Heart left ventricle (tissue), 16 donors: ENCODE measurements around the gene RALGPS1. TPM values are rescaled to one million over a fixed set of nuclear protein-coding genes. Genes with fewer than 3 reads are reported as not detected.

Experiments used
- ATAC-seq, 4 donors: fragments of 200-7000 bp; cut with Tn5 transposase; one replicate each; pipeline ENCODE4 v1.9.1; 2020 to 2022; ENCODE audit warnings: moderate library complexity in 4 of 4, mild to moderate bottlenecking in 3 of 4, moderate number of reproducible peaks in 1 of 4
- DNase-seq, 5 donors: peaks; one replicate each; pipeline ENCODE4 v3.0.0-alpha.2; 2020
- H3K27ac ChIP-seq, 12 donors: fragments of 200-600 bp; sonication (generic) in 4 of 12; one replicate each; pipeline versions ENCODE4 v1.5.0 to v1.8.0; 2016 to 2022; ENCODE audit warnings: mild to moderate bottlenecking in 2 of 12
- H3K27me3 ChIP-seq, 9 donors: fragments of 200-600 bp; sonication (generic) in 2 of 9; one replicate each; pipeline versions ENCODE4 v1.5.1 to v1.8.0; 2016 to 2022; ENCODE audit warnings: mild to moderate bottlenecking in 3 of 9
- H3K36me3 ChIP-seq, 9 donors: fragments of 200-600 bp; sonication (generic) in 2 of 9; one replicate each; pipeline versions ENCODE4 v1.5.0 to v1.8.0; 2018 to 2022; ENCODE audit warnings: mild to moderate bottlenecking in 2 of 9
- H3K4me1 ChIP-seq, 12 donors: fragments of 200-600 bp; sonication (generic) in 4 of 12; one replicate each; pipeline versions ENCODE4 v1.5.0 to v1.8.0; 2016 to 2022; ENCODE audit warnings: mild to moderate bottlenecking in 3 of 12
- H3K4me3 ChIP-seq, 12 donors: fragments of 200-600 bp; sonication (generic) in 4 of 12; one replicate each; pipeline versions ENCODE4 v1.5.0 to v1.8.0; 2017 to 2022; ENCODE audit warnings: mild to moderate bottlenecking in 9 of 12, moderate library complexity in 4 of 12
- H3K9me3 ChIP-seq, 12 donors: fragments of 200-600 bp; sonication (generic) in 4 of 12; one replicate each; pipeline versions ENCODE4 v1.5.0 to v1.8.0; 2016 to 2022; ENCODE audit warnings: mild to moderate bottlenecking in 1 of 12
- POLR2A ChIP-seq, 2 donors: fragments of 450-650 bp; IDR thresholded peaks; one replicate each; pipeline ENCODE4 v1.6.1; 2017; ENCODE audit warnings: antibody characterized with exemption in 2 of 2, mild to moderate bottlenecking in 2 of 2, moderate library complexity in 2 of 2
- WGBS, 4 donors: extraction: QIAGEN DNeasy Blood & Tissue Kit in 2 of 4; methylation state at CpG; one replicate each; pipeline versions ENCODE4 v1.1.5 to v1.1.7; 2013 to 2018; 5-methylcytosine and 5-hydroxymethylcytosine counted together
- intact Hi-C, 10 donors: fragments of 100-400 bp; cut with DNase I; formaldehyde crosslinking; loops; one replicate each; pipeline versions ENCODE4 v1.11.1 to v1.14.2; 2022
- polyA plus RNA-seq, 2 donors: library from polyadenylated mRNA; stranded (reverse); fragments of 200-250 nt; gene quantifications; one replicate each; pipeline ENCODE4 v1.2.3, GENCODE V29; 2013
- total RNA-seq, 9 donors: library from RNA; depleted of rRNA in 2 of 9; stranded (reverse); fragments of >200 nt in 2 of 9; fragmentation: NEBNext Ultra II Directional in 3 of 9; extraction: Animal tissue kit (Norgen Biotek cat#: 25700) in 3 of 9; gene quantifications; one replicate each; pipeline versions ENCODE4 v1.1.0 to v1.2.4, GENCODE V29; 2016 to 2023
- TF ChIP-seq, protein P1 (sequence below), 12 donors: fragments of 200-600 bp; sonication (generic) in 4 of 12; IDR thresholded peaks; one replicate each; pipeline versions ENCODE4 v1.5.0 to v1.8.0; 2018 to 2022; ENCODE audit warnings: antibody characterized with exemption in 12 of 12, mild to moderate bottlenecking in 5 of 12
- donor health status: ischemic (EF 13 %, LVEDD 7.1; RV severe dilation, severe dysfunction).
- donor health status: healthy with polysubstance abuse.
- donor health status: DM: no; HTN: yes; CAD: no.
- donor health status: DM: no; HTN: no; CAD: no.
- donor health status: ischemic (EF 25% LVEDD 6.9; RV normal size, moderate dysfunction).
- donor health status: ischemic (EF 25% LVEDD 5.7; RV mildly dilated, moderate dysfunction).
- donor health status: healthy.
- donor health status: DM: yes; HTN: yes; CAD: no.
- donor health status: ischemic (EF 35%, LVEDD 5.7; RV mildly dilated, moderate dysfunction).
- donor health status: nonischemic (EF 11% LVEDD 7.7; RV severe dilation, severe dysfunction).
- donor health status: DM: yes; HTN: yes; CAD: no.
- donor health status: PGD.
- donor health status: ischemic (EF 29% LVEDD 5.4; RV normal size, mild dysfunction).
- donor health status: nonischemic (EF 23%, LVEDD 6.1; RV moderate dilation, normal function).

Gene RALGPS1
- total and polyA plus RNA-seq, 11 donors = 8.0 to 21.8 (median 14.4) TPM

DNA sequence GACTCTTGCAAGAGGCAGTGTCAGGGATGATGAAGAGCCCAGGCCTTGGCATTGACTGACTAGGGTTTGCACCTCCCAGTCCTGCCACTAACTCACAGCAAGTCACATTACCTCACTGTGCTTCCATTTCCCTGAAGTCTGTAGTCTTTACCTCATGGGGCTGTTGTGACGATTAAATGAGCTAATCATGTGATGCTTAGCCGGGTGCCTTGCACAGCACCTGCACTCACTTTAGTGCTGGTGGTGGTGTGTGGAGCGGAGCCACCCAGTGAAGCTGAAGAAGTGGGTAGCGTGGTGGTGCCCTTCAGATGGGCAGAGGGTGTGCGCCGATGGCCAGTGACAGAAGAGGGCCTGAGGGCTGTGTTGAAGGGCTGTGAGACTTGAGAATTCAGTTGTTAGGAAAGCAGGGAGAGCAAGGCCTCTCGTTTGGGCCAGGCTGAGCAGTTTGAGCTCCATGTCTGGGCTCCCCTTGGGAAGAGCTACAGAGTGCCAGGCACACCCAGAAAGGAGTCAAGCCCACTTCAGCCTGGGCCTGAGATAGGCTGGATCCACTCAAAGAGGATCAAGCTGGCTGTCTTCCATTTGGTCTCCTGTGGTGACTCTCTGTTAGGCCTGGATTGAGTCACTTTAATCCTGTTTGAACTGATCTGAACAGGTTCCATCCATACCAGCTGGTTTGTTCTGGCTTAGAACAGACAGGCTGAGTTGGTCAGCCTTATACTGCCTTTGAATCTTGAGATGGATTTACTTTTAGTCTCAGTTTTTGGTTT lies 42.5 kb downstream of the RALGPS1 start:
- H3K36me3 ChIP-seq = no peaks in the 10 kb centered on the region
- peak overlapping the region; percentile 63 to 92 (median 84) for H3K27ac ChIP-seq
- no peaks in the 10 kb centered on the region for H3K27me3 ChIP-seq
- WGBS, 4 donors = 72 to 84% (median 72%) methylated on average over 7 of the region's 7 CpGs
- ATAC-seq (peak; percentile 58 to 67 (median 60)), DNase-seq (peak in 2 of 5 donors; percentile 35 to 45)
- H3K4me1 ChIP-seq = peaks cover 0 to 56% (median 25%) of the 10 kb centered on the region in 12 donors
- H3K9me3 ChIP-seq = no peaks in the 10 kb centered on the region
- no peak for TF ChIP-seq POLR2A (IDR thresholded peaks at IDR 0.05)
- TF ChIP-seq, protein P1, sequence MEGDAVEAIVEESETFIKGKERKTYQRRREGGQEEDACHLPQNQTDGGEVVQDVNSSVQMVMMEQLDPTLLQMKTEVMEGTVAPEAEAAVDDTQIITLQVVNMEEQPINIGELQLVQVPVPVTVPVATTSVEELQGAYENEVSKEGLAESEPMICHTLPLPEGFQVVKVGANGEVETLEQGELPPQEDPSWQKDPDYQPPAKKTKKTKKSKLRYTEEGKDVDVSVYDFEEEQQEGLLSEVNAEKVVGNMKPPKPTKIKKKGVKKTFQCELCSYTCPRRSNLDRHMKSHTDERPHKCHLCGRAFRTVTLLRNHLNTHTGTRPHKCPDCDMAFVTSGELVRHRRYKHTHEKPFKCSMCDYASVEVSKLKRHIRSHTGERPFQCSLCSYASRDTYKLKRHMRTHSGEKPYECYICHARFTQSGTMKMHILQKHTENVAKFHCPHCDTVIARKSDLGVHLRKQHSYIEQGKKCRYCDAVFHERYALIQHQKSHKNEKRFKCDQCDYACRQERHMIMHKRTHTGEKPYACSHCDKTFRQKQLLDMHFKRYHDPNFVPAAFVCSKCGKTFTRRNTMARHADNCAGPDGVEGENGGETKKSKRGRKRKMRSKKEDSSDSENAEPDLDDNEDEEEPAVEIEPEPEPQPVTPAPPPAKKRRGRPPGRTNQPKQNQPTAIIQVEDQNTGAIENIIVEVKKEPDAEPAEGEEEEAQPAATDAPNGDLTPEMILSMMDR (IDR thresholded peaks at IDR 0.05) = no peak
- intact Hi-C loops = loop anchor here in 1 of 10 donors (5.0 kb wide), 1 partner anchor 230 kb away; no protein-coding TSS in a partner anchor
- H3K4me3 ChIP-seq = no peak overlapping the region

DNA sequence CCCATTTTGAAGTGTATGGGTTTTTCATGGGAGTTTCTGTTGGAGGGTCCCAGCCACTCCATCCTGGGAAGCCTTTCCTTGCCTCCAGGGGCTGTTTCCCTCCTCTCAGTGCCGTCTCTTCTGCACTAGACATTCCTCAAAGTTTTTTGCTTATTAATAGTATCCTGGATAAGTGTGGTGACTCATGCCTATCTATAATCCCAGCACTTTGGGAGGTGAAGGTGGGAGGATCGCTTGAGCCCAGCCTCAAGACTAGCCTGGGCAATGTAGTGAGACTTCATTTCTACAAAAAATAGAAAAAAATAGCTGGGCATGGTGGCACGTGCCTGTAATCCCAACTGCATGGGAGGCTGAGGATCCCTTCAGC lies 43.1 kb downstream of the RALGPS1 start:
- ATAC-seq (peak; percentile 80 to 90 (median 86)), DNase-seq (peak in 1 of 5 donors; percentile 40)
- 36 to 49% (median 44%) methylated on average over 3 of the region's 3 CpGs for WGBS, 4 donors
- peaks cover 0 to 4% (median 0%) of the 10 kb centered on the region in 9 donors for H3K36me3 ChIP-seq
- intact Hi-C loops = loop anchor here in 1 of 10 donors (5.0 kb wide), 1 partner anchor 230 kb away; no protein-coding TSS in a partner anchor
- peaks cover 0 to 58% (median 27%) of the 10 kb centered on the region in 12 donors for H3K4me1 ChIP-seq
- no peaks in the 10 kb centered on the region for H3K9me3 ChIP-seq
- peak overlapping the region; percentile 63 to 92 (median 84) for H3K27ac ChIP-seq
- TF ChIP-seq, protein P1 (IDR thresholded peaks at IDR 0.05) = no peak
- TF ChIP-seq POLR2A (IDR thresholded peaks at IDR 0.05) = peak in 1 of 2 donors; percentile 47
- H3K27me3 ChIP-seq = no peaks in the 10 kb centered on the region
- H3K4me3 ChIP-seq = no peak overlapping the region

GRCh38 chr9:126959336-126959735 lies 44.8 kb downstream of the RALGPS1 start:
- H3K27me3 ChIP-seq = no peaks in the 10 kb centered on the region
- WGBS, 4 donors = 85 to 93% (median 85%) methylated on average over 3 of the region's 3 CpGs
- intact Hi-C loops = loop anchor here in 1 of 10 donors (5.0 kb wide), 1 partner anchor 228 kb away; no protein-coding TSS in a partner anchor
- ATAC-seq (no peak), DNase-seq (no peak)
- TF ChIP-seq, protein P1 (IDR thresholded peaks at IDR 0.05) = no peak
- TF ChIP-seq POLR2A (IDR thresholded peaks at IDR 0.05) = no peak
- no peak overlapping the region for H3K4me3 ChIP-seq
- peak overlapping the region in 11 of 12 donors; percentile 20 to 92 (median 85) for H3K27ac ChIP-seq
- H3K36me3 ChIP-seq = peaks cover 0 to 9% (median 0%) of the 10 kb centered on the region in 9 donors
- no peaks in the 10 kb centered on the region for H3K9me3 ChIP-seq
- peaks cover 0 to 63% (median 26%) of the 10 kb centered on the region in 12 donors for H3K4me1 ChIP-seq

DNA sequence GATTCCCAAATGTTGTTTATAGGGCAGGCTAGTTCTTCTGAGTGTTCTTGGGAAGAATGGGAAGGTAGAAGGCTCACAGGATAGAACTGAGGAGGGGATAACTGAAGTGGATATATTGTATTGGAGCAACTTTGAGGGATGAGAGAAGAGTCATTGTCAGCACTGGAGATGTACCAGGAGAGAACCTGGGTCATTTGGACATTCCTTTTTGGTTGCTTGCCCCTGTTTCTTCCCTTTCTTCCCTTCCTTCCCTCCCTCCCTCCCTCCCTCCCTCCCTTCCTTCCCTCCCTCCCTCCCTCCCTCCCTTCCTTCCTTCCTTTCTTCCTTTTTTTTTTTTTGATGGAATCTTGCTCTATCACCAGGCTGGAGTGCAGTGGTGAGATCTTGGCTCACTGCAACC lies 45.3 kb downstream of the RALGPS1 start:
- peaks cover 0 to 69% (median 28%) of the 10 kb centered on the region in 12 donors for H3K4me1 ChIP-seq
- TF ChIP-seq POLR2A (IDR thresholded peaks at IDR 0.05) = no peak
- TF ChIP-seq, protein P1 (IDR thresholded peaks at IDR 0.05) = no peak

More for the DNA sequence above, 45.3 kb downstream of the RALGPS1 start:
- Histone ChIP-seq H3K27me3 (no peaks in the 10 kb centered on the region), H3K4me3 (no peak overlapping the region), H3K27ac (peak overlapping the region in 4 of 12 donors; percentile 85 to 92 (median 90)), H3K9me3 (no peaks in the 10 kb centered on the region), H3K36me3 (peaks cover 0 to 9% (median 0%) of the 10 kb centered on the region in 9 donors)
- ATAC-seq = no peak
- DNase-seq = no peak
- intact Hi-C loops = loop anchor here in 5 of 10 donors (5.0 to 10.0 kb wide), 4 partner anchors 125 to 245 kb away; no protein-coding TSS in a partner anchor
